Measurements from ENCODE around the gene LCA5L. TPM values are rescaled to one million over a fixed set of nuclear protein-coding genes. Genes with fewer than 3 reads are reported as not detected.
"Not testable (repeated sequence)": the region's sequence is repeated elsewhere in the genome, so short reads cannot be mapped to it uniquely, and the experiment has no call there.

LCA5L gene
- total and polyA plus RNA-seq, 12 donors = 0.42 to 13.5 (median 4.8) TPM

DNA sequence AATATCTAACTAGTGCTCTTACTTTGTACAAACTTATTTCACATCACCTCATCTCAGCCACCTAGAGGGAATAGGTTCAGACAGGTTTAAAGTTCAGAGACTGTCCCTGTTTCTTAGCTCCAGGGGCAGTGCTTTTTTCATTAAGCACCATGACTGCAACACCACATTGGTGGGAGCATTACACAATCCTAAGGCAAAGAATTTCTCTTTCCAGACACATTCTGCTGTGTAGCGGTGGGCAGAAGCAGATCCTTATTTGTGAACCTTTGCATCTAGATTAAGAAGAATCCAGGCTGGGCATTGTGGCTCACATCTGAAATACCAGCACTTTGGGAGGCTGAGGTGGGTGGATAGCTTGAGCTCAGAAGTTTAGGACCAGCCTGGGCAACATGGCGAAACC lies 16.1 kb downstream of the LCA5L start:
- DNase-seq = no peak
- Histone ChIP-seq H3K27me3 (no peaks in the 10 kb centered on the region), H3K36me3 (replicated peaks in 1 of 2) (no peaks in the 10 kb centered on the region), H3K27ac (no peak overlapping the region), H3K4me3 (no peak overlapping the region), H3K9me3 (replicated peaks in 1 of 3) (no peaks in the 10 kb centered on the region), H3K4me1 (replicated peaks in 1 of 2) (no peaks in the 10 kb centered on the region)
- TF ChIP-seq, protein P1, sequence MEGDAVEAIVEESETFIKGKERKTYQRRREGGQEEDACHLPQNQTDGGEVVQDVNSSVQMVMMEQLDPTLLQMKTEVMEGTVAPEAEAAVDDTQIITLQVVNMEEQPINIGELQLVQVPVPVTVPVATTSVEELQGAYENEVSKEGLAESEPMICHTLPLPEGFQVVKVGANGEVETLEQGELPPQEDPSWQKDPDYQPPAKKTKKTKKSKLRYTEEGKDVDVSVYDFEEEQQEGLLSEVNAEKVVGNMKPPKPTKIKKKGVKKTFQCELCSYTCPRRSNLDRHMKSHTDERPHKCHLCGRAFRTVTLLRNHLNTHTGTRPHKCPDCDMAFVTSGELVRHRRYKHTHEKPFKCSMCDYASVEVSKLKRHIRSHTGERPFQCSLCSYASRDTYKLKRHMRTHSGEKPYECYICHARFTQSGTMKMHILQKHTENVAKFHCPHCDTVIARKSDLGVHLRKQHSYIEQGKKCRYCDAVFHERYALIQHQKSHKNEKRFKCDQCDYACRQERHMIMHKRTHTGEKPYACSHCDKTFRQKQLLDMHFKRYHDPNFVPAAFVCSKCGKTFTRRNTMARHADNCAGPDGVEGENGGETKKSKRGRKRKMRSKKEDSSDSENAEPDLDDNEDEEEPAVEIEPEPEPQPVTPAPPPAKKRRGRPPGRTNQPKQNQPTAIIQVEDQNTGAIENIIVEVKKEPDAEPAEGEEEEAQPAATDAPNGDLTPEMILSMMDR (IDR thresholded peaks at IDR 0.05) = no peak
- no peak for TF ChIP-seq POLR2A (IDR thresholded peaks at IDR 0.05)
- 76 to 98% (median 87%) methylated on average over 2 of the region's 2 CpGs for WGBS, 4 donors
- intact Hi-C loops (cut with DNase I) = no loop called here

DNA sequence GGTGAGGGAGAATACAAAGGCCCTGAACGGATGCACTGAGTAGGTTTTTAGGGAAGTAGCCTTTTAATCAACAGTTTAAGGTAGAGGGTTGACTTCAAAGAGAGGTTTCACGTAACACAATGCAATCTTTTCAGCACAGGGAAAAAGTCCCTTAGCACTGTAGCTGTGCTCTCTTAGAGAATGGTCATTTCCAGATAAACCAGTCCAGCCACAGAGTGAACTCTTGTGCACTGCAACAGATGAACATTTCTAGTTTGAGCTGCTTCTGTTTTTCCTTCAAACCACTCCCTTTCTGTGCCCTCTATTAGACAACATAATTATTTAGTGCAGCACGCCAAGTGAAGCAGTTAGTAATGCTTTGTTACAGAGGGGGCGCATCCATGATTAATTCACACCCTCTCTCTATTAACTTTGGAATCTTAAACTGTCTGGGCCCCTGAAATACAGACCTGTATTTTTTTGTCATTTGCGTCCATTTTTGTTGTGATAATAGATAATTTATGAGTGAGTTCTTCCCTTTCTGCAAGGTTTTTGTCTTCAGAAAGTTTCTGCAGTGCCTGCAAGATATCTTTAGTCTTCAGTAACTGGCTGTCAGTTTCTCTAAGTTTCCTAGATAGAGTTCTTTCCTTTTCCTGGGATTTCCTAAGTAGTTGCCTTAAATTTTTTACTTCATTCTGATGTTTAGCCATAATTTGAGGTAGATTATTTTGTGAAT lies 22.9 kb downstream of the LCA5L start:
- no peak for DNase-seq
- no peaks in the 10 kb centered on the region for H3K36me3 ChIP-seq (replicated peaks in 1 of 2)
- no peaks in the 10 kb centered on the region for H3K4me1 ChIP-seq (replicated peaks in 1 of 2)
- 66 to 77% (median 68%) methylated on average over 5 of the region's 5 CpGs for WGBS, 4 donors
- intact Hi-C loops (cut with DNase I) = no loop called here
- no peak for TF ChIP-seq POLR2A (IDR thresholded peaks at IDR 0.05)
- H3K27me3 ChIP-seq = no peaks in the 10 kb centered on the region
- H3K27ac ChIP-seq = no peak overlapping the region
- H3K9me3 ChIP-seq (replicated peaks in 1 of 3) = no peaks in the 10 kb centered on the region
- no peak overlapping the region for H3K4me3 ChIP-seq

DNA sequence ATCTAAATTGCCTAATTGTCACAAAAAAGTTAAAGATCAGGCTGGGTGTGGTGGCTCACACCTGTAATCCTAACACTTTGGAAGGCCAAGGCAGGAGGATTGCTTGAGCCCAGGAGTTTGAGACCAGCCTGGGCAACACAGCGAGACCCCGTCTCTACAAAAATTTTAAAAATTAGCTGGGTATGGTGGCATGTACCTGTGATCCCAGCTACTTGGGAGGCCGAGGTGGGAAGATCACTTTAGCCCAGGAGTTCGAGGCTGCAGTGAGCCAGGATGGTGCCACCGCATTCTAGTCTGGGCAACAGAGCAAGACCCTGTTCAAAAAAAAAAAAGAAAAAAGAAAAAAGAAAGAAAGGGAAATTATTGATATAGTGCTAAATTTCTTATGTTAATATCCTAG lies 26.4 kb downstream of the LCA5L start:
- H3K27ac ChIP-seq; intact Hi-C loops (cut with DNase I); H3K4me1 ChIP-seq (replicated peaks in 1 of 2); H3K4me3 ChIP-seq; H3K9me3 ChIP-seq (replicated peaks in 1 of 3); H3K27me3 ChIP-seq; DNase-seq; H3K36me3 ChIP-seq (replicated peaks in 1 of 2): not testable (repeated sequence)
- WGBS, 4 donors = 92 to 99% (median 95%) methylated on average over 4 to 5 of the region's 5 CpGs

DNA sequence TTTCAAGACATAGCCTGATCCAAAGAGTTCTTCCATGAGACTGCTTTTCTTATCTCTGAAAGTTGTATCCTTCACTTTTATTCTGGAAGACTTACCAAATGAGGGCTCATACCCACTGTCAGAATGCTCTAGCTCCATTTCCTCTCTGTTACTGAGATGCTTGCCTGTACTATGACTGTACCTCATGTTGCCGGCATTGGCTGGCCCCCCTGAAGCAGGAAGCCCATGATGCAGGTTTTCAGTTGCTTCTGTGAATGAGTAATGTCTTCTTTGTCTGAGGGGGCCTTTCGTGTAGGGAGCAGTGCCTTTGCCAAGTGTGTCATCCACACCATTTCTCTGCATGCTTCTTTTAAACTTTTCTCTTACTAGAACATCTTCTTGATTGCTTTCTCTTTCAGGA lies 39.5 kb downstream of the LCA5L start:
- no peaks in the 10 kb centered on the region for H3K4me1 ChIP-seq (replicated peaks in 1 of 2)
- peaks cover 0 to 7% of the 10 kb centered on the region in 2 donors for H3K36me3 ChIP-seq (replicated peaks in 1 of 2)
- no peaks in the 10 kb centered on the region for H3K9me3 ChIP-seq (replicated peaks in 1 of 3)
- no peak overlapping the region for H3K4me3 ChIP-seq
- no peaks in the 10 kb centered on the region for H3K27me3 ChIP-seq
- no peak for DNase-seq
- intact Hi-C loops (cut with DNase I) = no loop called here
- 88 to 97% (median 91%) methylated on average over 2 of the region's 2 CpGs for WGBS, 4 donors
- H3K27ac ChIP-seq = no peak overlapping the region
- no peak for TF ChIP-seq POLR2A (IDR thresholded peaks at IDR 0.05)
- TF ChIP-seq, protein P1 (IDR thresholded peaks at IDR 0.05) = no peak

DNA sequence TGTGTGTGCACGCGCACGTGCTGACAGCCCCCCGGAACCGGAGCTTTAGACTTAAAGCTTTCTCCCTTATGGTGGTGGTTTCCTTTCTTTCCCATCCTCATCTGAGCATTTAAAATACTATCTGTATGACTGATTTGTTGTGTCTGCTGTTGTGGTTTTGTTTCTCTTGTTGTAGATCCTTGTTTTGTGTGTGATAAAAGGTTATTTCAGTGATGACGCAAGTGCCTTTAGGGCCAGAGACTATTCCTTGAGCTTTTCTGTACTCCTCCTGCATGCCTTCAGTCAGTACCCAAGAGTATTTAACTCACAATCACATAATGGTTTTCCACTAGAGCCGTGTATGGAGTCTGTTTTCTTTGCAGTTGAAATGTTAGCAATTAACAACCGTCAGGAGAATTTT lies 45.4 kb downstream of the LCA5L start:
- Histone ChIP-seq H3K36me3 (replicated peaks in 1 of 2) (peaks cover 0 to 7% of the 10 kb centered on the region in 2 donors), H3K9me3 (replicated peaks in 1 of 3) (no peaks in the 10 kb centered on the region), H3K4me1 (replicated peaks in 1 of 2) (no peaks in the 10 kb centered on the region), H3K4me3 (no peak overlapping the region), H3K27me3 (no peaks in the 10 kb centered on the region), H3K27ac (no peak overlapping the region)
- no peak for DNase-seq
- intact Hi-C loops (cut with DNase I) = no loop called here
- WGBS, 4 donors = 79 to 89% (median 86%) methylated on average over 8 of the region's 8 CpGs
- TF ChIP-seq, protein P1 (IDR thresholded peaks at IDR 0.05) = no peak
- no peak for TF ChIP-seq POLR2A (IDR thresholded peaks at IDR 0.05)

Measured in adrenal gland (tissue), 12 donors.